K562 (cell line): ENCODE measurements around the gene FAM184B. TPM values are rescaled to one million over a fixed set of nuclear protein-coding genes. Genes with fewer than 3 reads are reported as not detected.

Source experiments
- CUX1 ChIP-seq: fragments of 200-800 bp; sonication (Bioruptor generic); IDR thresholded peaks from 2 replicates; pipeline ENCODE4 v1.6.1; 2016; ENCODE audit warnings: missing genetic modification characterization, missing compliant biosample characterization
- GABPB2 ChIP-seq: fragments of 250-450 bp; sonication (Bioruptor Pico); conservative IDR thresholded peaks from 2 replicates; pipeline ENCODE4 v1.5.1; 2021; ENCODE audit warnings: mild to moderate bottlenecking
- NFRKB ChIP-seq: fragments of 450-650 bp; IDR thresholded peaks from 2 replicates; pipeline ENCODE4 v1.6.1; 2016; ENCODE audit warnings: low read depth
- OTX1 ChIP-seq: fragments of 450-650 bp; formaldehyde crosslinking; IDR thresholded peaks from 2 replicates; pipeline ENCODE4 v1.4.0; 2022; ENCODE audit warnings: mild to moderate bottlenecking
- ZBTB34 ChIP-seq: fragments of 250-450 bp; sonication (Bioruptor Pico); IDR thresholded peaks from 2 replicates; pipeline ENCODE4 v1.8.0; 2021; ENCODE audit warnings: mild to moderate bottlenecking, moderate library complexity
- polyA plus RNA-seq, 8 experiments: library from polyadenylated mRNA; depleted of rRNA in 4 of 8; stranded (reverse) in 5 of 8; unstranded in 3 of 8; fragments of >200 nt; fragmentation: Nextera tagmentation in 2 of 8; fragmentation: Illumina TruSeq in 1 of 8; extraction: Ambion mirVana in 2 of 8; extraction: Trizol in 1 of 8; gene quantifications; 2 replicates each; pipeline versions ENCODE4 v1.2.1 to v1.2.3, GENCODE V29; 2011 to 2014; ENCODE audit warnings: inconsistent platforms in 1 of 8, missing spikeins in 1 of 8
- total RNA-seq, 7 experiments: library from RNA; depleted of rRNA in 6 of 7; stranded (reverse); fragments of >200 nt in 6 of 7; fragmentation: Illumina TruSeq in 2 of 7; extraction: Trizol in 2 of 7; gene quantifications; 2 replicates each; pipeline versions ENCODE4 v1.2.1 to v1.2.3, GENCODE V29; 2011 to 2021; ENCODE audit warnings: low replicate concordance in 1 of 7

The FAM184B gene
- total and polyA plus RNA-seq, 9 of the 15 experiments (the other 6 are each of a cell fraction or from before 2014, with no cell fraction given) = not detected

GRCh38 chr4:17583941-17584340 is 197.5 kb downstream of the FAM184B start (continued):
- TF ChIP-seq ZBTB34 (no peak), NFRKB (no peak), CUX1 (CRISPR knock-in tag) (no peak), OTX1 (CRISPR knock-in tag) (no peak), GABPB2 (CRISPR knock-in tag) (no peak)
